Measurements from ENCODE around the gene DENND11. TPM values are rescaled to one million over a fixed set of nuclear protein-coding genes. Genes with fewer than 3 reads are reported as not detected.

Gene DENND11
- total and polyA plus RNA-seq, 11 donors, result 3.5 to 15.3 (median 8.4) TPM

DNA sequence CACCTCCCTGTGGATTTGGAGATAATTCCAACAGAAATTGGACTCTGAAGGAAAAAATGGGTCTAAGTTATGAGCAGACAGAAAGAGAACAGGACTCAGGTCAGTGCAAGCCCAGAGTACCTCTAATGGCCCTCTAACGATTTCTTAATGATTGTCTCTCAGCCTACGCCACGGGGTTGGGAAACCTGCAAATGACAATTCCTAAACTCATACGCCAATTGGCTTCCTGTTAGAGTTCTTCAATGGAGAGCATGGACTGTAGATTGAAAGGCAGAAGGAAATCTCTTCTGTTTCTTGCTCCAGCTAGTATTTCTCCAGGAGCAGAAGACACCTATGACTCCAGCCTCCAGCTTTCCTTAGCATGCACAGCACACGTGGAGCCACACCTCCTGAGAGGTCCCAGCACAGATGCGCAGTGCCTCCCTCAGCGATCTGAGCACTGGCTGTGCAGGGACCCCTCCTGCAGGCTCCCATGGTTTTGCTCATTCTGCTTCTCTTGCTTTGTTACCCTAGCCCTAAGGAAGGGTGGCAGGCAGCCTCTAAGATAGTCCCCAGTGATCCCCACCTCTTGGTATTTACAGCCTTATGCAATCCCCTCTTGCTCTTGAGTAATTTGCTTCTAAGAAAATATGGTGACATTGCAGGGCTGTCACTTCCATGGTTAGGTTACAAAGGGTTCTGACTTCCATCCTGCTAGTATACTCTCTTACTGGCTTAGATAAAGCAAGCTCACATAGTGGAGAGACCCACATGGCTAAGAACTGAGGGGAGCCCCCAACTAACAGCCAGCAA, 30.1 kb downstream of the DENND11 start:
- intact Hi-C loops (cut with DNase I), result no loop called here
- no peak overlapping the region for H3K4me3 ChIP-seq
- DNase-seq, result no peak
- TF ChIP-seq, protein P1, sequence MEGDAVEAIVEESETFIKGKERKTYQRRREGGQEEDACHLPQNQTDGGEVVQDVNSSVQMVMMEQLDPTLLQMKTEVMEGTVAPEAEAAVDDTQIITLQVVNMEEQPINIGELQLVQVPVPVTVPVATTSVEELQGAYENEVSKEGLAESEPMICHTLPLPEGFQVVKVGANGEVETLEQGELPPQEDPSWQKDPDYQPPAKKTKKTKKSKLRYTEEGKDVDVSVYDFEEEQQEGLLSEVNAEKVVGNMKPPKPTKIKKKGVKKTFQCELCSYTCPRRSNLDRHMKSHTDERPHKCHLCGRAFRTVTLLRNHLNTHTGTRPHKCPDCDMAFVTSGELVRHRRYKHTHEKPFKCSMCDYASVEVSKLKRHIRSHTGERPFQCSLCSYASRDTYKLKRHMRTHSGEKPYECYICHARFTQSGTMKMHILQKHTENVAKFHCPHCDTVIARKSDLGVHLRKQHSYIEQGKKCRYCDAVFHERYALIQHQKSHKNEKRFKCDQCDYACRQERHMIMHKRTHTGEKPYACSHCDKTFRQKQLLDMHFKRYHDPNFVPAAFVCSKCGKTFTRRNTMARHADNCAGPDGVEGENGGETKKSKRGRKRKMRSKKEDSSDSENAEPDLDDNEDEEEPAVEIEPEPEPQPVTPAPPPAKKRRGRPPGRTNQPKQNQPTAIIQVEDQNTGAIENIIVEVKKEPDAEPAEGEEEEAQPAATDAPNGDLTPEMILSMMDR (IDR thresholded peaks at IDR 0.05), result no peak
- TF ChIP-seq POLR2A (IDR thresholded peaks at IDR 0.05), result no peak
- H3K9me3 ChIP-seq, result peaks cover 0 to 4% (median 0%) of the 10 kb centered on the region in 12 donors
- ATAC-seq, result no peak
- no peaks in the 10 kb centered on the region for H3K27me3 ChIP-seq
- peaks cover 0 to 45% (median 6%) of the 10 kb centered on the region in 12 donors for H3K4me1 ChIP-seq
- peak overlapping the region in 1 of 12 donors; percentile 1 for H3K27ac ChIP-seq
- peaks cover 0 to 32% (median 8%) of the 10 kb centered on the region in 9 donors for H3K36me3 ChIP-seq
- WGBS, 4 donors, result 87 to 96% (median 95%) methylated on average over 7 of the region's 7 CpGs

DNA sequence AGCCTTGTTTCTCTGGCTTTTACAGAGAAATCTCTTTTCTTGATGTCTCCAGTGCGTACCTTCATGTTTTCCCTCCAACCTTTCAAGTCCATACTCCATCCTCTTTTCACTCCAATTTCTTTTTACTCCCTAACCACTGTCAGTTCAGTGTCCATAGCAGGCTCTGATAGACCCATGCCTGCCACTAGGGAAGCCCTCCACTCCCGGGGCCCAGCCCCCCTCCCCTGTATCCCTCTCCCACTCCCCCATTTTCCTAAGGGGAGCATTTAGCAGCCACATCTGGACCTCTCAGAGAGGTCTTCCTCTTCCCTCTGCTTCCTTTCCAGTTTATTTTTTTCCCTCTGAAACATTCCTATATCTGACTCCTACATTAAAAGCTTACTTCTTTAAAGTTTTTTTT, 33.1 kb downstream of the DENND11 start:
- Histone ChIP-seq H3K4me1 (peaks cover 0 to 23% (median under 1%) of the 10 kb centered on the region in 12 donors), H3K36me3 (peaks cover 0 to 54% (median 33%) of the 10 kb centered on the region in 9 donors), H3K4me3 (no peak overlapping the region), H3K9me3 (peaks cover 0 to 4% (median 0%) of the 10 kb centered on the region in 12 donors), H3K27ac (no peak overlapping the region), H3K27me3 (no peaks in the 10 kb centered on the region)
- TF ChIP-seq POLR2A (IDR thresholded peaks at IDR 0.05), result no peak
- TF ChIP-seq, protein P1 (IDR thresholded peaks at IDR 0.05), result no peak
- DNase-seq (no peak), ATAC-seq (no peak)
- intact Hi-C loops (cut with DNase I), result loop anchor here in 1 of 10 donors (10.0 kb wide), 1 partner anchor 66 kb away; the partner anchor contains the start of gene SSBP1
- 84 to 87% (median 86%) methylated on average over 2 of the region's 2 CpGs for WGBS, 4 donors

DNA sequence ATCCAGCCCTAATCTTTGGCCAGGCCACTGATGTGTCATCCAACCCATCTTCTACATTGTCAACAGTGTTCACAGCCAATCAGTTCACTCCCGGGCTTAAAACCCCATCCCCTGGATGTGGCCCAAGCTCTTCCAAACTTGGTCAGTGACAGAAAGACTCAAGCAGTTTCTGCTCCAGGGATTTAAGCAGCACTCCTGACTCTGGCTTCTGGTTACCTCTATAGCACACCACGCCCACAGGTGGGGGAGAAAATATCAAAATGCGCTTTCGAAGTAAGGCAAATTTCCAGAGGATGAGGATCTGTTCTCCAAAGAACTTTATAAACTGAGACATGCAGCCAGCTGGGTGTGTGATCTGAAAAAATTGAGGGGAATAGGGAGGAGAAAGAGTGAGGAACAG, 35.9 kb downstream of the DENND11 start:
- no peak overlapping the region for H3K27ac ChIP-seq
- H3K36me3 ChIP-seq, result peaks cover 0 to 66% (median 50%) of the 10 kb centered on the region in 9 donors
- H3K9me3 ChIP-seq, result no peaks in the 10 kb centered on the region
- H3K4me1 ChIP-seq, result peaks cover 0 to 29% (median 0%) of the 10 kb centered on the region in 12 donors
- no peak for ATAC-seq
- H3K27me3 ChIP-seq, result no peaks in the 10 kb centered on the region
- 90 to 94% (median 93%) methylated on average over 4 of the region's 4 CpGs for WGBS, 4 donors
- TF ChIP-seq POLR2A (IDR thresholded peaks at IDR 0.05), result no peak
- no peak for DNase-seq
- intact Hi-C loops (cut with DNase I), result loop anchor here in 1 of 10 donors (10.0 kb wide), 1 partner anchor 69 kb away; the partner anchor contains the start of gene SSBP1
- no peak overlapping the region for H3K4me3 ChIP-seq

DNA sequence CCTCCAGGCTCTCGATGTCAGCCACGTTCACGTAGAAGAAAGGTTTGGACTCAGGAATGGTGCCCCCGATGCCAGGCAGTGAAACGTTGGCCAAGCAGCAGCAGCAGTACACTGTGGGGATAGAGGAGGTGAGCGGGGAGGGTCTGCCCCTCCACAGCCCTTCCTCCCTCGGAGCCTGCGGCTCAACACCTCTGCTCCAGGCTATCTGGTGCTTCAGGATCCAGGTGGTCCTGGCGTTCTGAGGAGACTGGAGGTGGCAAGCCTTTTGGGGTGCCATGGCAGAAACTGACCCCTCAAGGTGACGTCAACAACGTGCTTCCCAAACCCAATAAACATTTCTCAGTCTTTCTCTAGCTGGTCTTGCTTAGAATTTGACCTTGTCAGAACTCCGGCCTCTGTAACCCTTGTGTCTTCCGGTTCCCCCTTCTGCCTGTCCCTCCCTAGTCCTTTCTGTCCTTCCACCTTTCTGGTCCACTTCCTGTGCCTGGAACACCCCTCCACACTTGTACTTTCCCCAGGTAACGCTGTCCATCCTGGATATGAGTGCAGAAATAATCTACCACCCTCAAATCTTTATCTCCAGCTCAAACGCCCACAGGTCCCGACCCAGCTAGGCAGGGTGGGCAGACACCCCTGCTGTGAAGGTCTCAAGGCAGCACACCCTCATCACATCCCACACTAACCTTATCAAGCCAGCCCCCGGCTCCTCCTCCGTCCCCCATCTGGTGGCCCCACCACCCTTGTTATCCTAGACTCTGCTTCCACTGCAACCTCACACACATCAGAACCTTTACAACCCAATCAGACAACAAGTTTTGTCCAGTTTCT, 36.5 kb downstream of the DENND11 start:
- Histone ChIP-seq H3K9me3 (no peaks in the 10 kb centered on the region), H3K4me1 (peaks cover 0 to 35% (median 0%) of the 10 kb centered on the region in 12 donors), H3K27ac (no peak overlapping the region), H3K36me3 (peaks cover 0 to 71% (median 47%) of the 10 kb centered on the region in 9 donors), H3K4me3 (no peak overlapping the region), H3K27me3 (no peaks in the 10 kb centered on the region)
- DNase-seq (no peak), ATAC-seq (no peak)
- TF ChIP-seq POLR2A (IDR thresholded peaks at IDR 0.05), result no peak
- TF ChIP-seq, protein P1 (IDR thresholded peaks at IDR 0.05), result no peak
- 91 to 95% (median 92%) methylated on average over 16 to 18 of the region's 18 CpGs for WGBS, 4 donors
- intact Hi-C loops (cut with DNase I), result loop anchor here in 1 of 10 donors (10.0 kb wide), 1 partner anchor 69 kb away; the partner anchor contains the start of gene SSBP1

Data from heart left ventricle (tissue), 16 donors.